Measurements from ENCODE around the gene RB1. TPM values are rescaled to one million over a fixed set of nuclear protein-coding genes. Genes with fewer than 3 reads are reported as not detected.

The RB1 gene
- total RNA-seq, 1 donor from 2014 or later, result 35.4 TPM

DNA sequence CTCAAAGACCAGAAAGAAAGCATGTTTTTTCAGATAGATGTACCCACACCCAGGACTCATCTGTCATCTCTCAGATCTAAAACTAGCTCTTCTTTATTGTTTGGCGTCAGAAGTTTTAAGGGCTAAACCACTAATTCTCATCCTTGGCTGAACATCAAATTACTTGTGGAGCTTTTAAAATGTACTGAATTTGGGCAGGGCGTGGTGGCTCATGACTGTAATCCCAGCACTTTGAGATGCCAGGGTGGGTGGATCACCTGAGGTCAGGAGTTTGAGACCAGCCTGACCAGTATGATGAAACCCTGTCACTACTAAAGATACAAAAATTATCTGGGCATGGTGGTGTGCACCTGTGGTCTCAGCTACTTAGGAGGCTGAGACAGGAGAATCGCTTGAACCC lies 181.9 kb downstream of the RB1 start:
- TF ChIP-seq, protein P1, sequence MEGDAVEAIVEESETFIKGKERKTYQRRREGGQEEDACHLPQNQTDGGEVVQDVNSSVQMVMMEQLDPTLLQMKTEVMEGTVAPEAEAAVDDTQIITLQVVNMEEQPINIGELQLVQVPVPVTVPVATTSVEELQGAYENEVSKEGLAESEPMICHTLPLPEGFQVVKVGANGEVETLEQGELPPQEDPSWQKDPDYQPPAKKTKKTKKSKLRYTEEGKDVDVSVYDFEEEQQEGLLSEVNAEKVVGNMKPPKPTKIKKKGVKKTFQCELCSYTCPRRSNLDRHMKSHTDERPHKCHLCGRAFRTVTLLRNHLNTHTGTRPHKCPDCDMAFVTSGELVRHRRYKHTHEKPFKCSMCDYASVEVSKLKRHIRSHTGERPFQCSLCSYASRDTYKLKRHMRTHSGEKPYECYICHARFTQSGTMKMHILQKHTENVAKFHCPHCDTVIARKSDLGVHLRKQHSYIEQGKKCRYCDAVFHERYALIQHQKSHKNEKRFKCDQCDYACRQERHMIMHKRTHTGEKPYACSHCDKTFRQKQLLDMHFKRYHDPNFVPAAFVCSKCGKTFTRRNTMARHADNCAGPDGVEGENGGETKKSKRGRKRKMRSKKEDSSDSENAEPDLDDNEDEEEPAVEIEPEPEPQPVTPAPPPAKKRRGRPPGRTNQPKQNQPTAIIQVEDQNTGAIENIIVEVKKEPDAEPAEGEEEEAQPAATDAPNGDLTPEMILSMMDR (conservative IDR thresholded peaks at IDR 0.05; ENCODE audit: low read depth, low read length), result no peak
- no peak for DNase-seq (ENCODE audit: low read depth)
- no peak overlapping the region for H3K4me3 ChIP-seq (ENCODE audit: low read depth, low read length)

DNA sequence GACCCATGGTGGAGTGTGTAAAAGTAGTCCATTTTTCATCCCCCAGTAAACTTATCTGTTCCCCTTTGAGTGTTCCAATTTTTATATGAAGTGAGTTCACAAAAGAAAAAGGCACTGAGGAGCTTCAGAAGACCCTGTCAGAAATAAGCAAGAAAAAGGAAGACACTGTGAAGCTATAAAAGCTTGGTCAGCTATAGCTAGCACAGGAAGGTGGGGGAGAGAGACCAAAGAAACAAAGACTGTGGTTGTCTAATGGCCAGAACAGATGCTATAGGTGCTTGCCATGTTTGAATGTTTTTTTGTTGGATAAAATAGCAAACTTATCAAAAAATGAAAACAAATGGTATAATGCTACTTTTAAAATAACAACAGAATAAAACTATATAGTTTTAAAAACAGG lies 182.8 kb downstream of the RB1 start:
- H3K4me3 ChIP-seq (ENCODE audit: low read depth, low read length), result no peak overlapping the region
- no peak for DNase-seq (ENCODE audit: low read depth)
- TF ChIP-seq, protein P1 (conservative IDR thresholded peaks at IDR 0.05; ENCODE audit: low read depth, low read length), result no peak

DNA sequence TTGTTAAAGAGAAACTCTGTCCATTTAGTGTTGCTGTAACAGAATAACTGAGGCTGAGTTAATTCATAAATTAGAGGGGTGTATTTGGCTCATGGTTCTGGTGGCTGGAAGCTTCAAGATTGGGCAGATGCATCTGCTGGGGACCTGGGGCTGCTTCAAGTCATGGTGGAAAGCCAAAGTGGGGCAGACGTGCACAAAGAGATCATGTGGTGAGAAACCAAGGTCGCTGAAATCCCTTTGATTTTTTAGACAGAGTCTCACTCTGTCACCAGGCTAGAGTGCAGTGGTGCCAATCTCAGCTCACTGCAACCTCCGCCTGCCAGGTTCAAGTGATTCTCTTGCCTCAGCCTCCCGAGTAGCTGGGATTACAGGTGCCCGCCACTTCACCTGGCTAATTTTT lies 183.3 kb downstream of the RB1 start:
- no peak for DNase-seq (ENCODE audit: low read depth)
- TF ChIP-seq, protein P1 (conservative IDR thresholded peaks at IDR 0.05; ENCODE audit: low read depth, low read length), result no peak

DNA sequence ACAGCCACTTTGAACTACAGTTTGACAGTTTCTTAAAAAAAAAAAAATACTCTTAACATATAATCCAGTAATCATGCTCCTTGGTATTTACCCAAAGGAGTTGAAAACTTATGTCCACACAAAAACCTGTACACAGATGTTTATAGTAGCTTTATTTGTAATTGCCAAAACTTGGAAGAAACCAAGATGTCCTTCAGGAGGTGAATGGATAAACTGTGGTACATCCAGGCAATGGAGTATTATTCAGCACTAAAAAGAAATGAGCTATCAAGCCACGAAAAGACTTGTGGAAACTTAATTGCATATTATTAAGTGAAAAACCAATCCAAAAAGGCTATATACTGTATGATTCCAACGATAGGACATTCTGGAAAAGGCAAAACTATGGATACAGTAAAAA lies 184.4 kb downstream of the RB1 start:
- no peak for DNase-seq (ENCODE audit: low read depth)
- TF ChIP-seq, protein P1 (conservative IDR thresholded peaks at IDR 0.05; ENCODE audit: low read depth, low read length), result no peak
- no peak overlapping the region for H3K4me3 ChIP-seq (ENCODE audit: low read depth, low read length)

More for the DNA sequence above, 183.3 kb downstream of the RB1 start:
- no peak overlapping the region for H3K4me3 ChIP-seq (ENCODE audit: low read depth, low read length)

DNA sequence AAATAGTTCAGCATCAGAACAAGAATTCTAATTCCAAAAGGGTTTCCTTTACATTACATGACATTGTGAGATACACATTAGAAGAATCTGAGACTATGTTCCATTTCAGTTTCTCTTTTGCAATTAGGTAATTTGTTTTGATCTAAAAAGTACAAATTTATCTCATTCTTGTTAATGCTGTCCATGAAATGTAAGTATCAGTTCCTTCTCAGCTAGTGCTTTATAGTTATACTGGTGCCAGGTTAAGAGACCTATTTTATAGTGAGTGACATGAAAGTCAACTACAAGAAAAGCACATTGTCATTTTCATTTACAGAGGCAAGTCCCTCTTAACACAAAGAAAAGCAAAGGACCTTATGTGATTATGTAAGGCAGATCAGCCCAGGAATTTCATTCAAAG lies 185.4 kb downstream of the RB1 start:
- DNase-seq (ENCODE audit: low read depth), result no peak
- TF ChIP-seq, protein P1 (conservative IDR thresholded peaks at IDR 0.05; ENCODE audit: low read depth, low read length), result no peak

DNA sequence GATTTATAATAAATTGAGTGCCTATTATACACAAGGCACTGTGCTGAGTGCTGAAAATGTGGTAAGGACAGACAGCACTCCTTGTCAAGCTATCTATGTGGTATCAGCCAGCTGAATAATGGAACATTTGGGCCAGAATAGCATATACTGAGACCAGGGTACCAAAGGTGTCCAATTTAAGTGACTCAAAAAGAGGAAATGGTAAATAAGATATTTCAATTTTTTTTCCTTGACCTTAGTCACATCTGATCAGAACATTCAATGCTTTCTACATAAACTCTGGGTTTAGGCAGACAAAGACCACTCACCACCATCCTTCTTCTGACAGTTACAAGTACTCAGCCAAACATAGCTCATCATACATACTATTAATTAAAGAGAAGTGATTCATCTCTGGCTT lies 186.1 kb downstream of the RB1 start:
- TF ChIP-seq, protein P1 (conservative IDR thresholded peaks at IDR 0.05; ENCODE audit: low read depth, low read length), result no peak
- DNase-seq (ENCODE audit: low read depth), result no peak
- H3K4me3 ChIP-seq (ENCODE audit: low read depth, low read length), result no peak overlapping the region

More for the DNA sequence above, 185.4 kb downstream of the RB1 start:
- H3K4me3 ChIP-seq (ENCODE audit: low read depth, low read length), result no peak overlapping the region

DNA sequence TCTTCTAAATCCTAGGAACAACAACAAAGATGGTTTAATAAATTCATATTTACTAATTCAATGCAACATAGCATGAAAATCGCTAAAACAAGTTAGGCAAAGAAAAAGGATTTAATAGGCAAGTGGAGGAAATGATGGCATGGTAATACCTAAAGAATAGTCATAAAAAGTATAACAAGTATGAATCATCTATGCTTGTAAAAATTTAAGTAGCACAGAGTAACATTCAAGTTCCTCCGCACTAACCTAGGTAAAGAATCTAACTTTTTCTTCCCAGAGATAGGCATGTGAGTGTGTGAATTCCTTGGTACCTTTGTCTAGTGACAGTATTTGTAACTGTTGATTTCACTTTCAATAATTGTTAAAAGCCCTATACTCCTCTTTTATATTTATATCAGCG lies 186.7 kb downstream of the RB1 start:
- no peak overlapping the region for H3K4me3 ChIP-seq (ENCODE audit: low read depth, low read length)
- TF ChIP-seq, protein P1 (conservative IDR thresholded peaks at IDR 0.05; ENCODE audit: low read depth, low read length), result no peak
- DNase-seq (ENCODE audit: low read depth), result no peak

All from epithelial cell of proximal tubule (primary cell).